HUES48 (cell line): Measurements from ENCODE around the gene METTL26.
A peak's percentile ranks its signal among the peaks of the same experiment; 100 is the strongest.

ENCODE experiments used
- H3K27ac ChIP-seq: one replicate; pipeline ENCODE4 v1.7.0; 2013; ENCODE audit warnings: low read depth, low read length, inconsistent platforms
- H3K27me3 ChIP-seq: 2 replicates; pipeline ENCODE4 v1.6.1; 2013; ENCODE audit warnings: mild to moderate bottlenecking, low read length; ENCODE audit not compliant: control insufficient read depth, insufficient read depth
- H3K36me3 ChIP-seq: 2 replicates; pipeline ENCODE4 v1.6.1; 2013; ENCODE audit warnings: low read length; ENCODE audit not compliant: control insufficient read depth, insufficient read depth
- H3K4me1 ChIP-seq: 2 replicates; pipeline ENCODE4 v1.6.1; 2013; ENCODE audit warnings: mild to moderate bottlenecking, low read length; ENCODE audit not compliant: control insufficient read depth, insufficient read depth
- H3K4me3 ChIP-seq: 2 replicates; pipeline ENCODE4 v1.5.1; 2013; ENCODE audit warnings: mild to moderate bottlenecking, low read depth, low read length
- H3K9ac ChIP-seq: 2 replicates; pipeline ENCODE4 v1.6.1; 2013; ENCODE audit warnings: mild to moderate bottlenecking, low read depth, low read length, moderate library complexity
- H3K9me3 ChIP-seq: 2 replicates; pipeline ENCODE4 v1.6.1; 2013; ENCODE audit warnings: low read length; ENCODE audit not compliant: control insufficient read depth, insufficient read depth

Gene METTL26

DNA sequence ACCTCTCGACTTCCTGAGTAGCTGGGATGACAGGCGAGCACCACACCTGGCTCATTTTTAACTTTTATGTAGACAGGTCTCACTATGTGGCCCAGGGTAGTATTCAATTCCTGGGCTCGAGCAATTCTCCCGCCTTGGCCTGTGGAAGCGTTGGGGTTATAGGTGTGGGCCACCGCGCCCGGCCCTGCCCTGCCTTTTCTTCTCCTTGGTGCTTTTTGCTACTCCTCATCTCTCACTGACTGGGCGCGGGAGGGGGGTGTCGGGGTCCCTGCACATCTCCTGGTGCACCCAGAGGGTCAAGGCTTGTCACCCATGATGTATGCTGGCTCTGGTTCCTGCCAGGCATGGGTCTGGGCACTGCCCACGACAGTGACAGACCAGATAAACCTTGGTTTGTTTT lies 8.5 kb upstream of the METTL26 start:
- H3K9me3 ChIP-seq: no peaks in the 10 kb centered on the region
- H3K27me3 ChIP-seq: no peaks in the 10 kb centered on the region
- H3K36me3 ChIP-seq: no peaks in the 10 kb centered on the region
- H3K9ac ChIP-seq: no peak overlapping the region
- no peak overlapping the region for H3K4me3 ChIP-seq
- peaks cover 8% of the 10 kb centered on the region for H3K4me1 ChIP-seq
- H3K27ac ChIP-seq: no peak overlapping the region

DNA sequence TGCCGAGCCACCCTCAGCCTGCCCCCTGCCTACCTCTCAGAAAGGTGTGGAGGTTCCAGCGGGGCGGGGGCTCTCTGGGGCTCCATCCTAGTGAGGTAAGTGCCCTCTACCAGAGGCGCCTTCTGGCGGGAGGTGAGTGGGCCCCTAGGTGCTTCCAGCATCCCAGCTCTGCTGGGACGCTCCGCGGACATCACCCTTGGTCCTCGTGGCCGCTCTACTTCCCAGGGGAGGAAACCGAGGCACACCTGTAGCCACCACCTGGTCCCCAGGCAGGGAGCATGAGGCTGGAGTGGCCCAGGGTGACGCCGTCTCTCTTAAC lies 6.9 kb upstream of the METTL26 start:
- Histone ChIP-seq H3K36me3 (no peaks in the 10 kb centered on the region), H3K4me3 (peak overlapping the region; percentile 74), H3K9me3 (no peaks in the 10 kb centered on the region), H3K27ac (no peak overlapping the region), H3K27me3 (no peaks in the 10 kb centered on the region), H3K4me1 (peaks cover 11% of the 10 kb centered on the region), H3K9ac (no peak overlapping the region)

DNA sequence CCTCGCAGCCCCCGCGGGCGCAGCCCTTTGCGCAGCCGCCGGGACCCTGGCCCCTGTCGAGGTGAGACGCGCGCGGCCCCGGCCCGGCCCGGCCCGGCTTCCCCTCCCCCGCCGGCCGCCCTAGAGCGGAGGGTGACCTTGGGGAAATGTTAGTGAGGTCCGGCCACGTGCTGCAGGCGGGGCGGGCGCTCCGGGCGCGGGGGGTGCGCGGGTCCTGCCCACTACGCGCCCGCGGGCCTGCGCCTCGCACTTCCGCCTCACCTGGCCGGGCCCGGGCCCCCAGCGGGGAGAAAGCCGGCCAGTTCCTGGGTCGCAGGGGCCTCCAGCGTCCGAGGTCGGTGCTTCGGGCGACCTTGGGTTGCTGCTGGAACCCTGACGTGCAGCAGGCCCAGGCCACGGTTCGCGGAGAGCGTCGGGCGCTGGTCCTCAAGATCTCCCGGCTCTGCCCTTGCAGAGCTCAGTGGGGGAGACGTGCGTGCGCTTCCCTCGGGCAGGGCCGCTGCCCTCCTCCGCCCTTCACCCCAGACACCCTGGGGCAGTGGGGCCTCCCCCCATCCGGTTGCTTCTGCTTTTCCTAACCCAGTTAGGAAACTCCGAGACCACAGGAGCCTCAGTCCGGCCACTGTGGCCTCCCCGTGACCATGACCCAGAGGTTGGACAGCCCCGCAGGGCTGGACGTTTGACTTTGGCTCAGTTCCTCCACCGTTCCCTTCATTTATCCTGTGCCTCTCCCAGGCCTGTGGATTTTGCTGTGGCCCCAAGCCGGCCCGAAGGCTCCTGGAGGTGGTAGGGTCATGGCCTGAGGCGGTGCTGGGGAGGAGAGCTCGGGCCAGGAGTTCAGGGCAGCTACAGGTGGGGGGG lies 6.3 kb upstream of the METTL26 start:
- Histone ChIP-seq H3K27ac (peak overlapping the region; percentile 12), H3K9ac (peak overlapping the region; percentile 55; the same call in 1 of the 2 replicates), H3K9me3 (no peaks in the 10 kb centered on the region), H3K27me3 (no peaks in the 10 kb centered on the region), H3K4me3 (peak overlapping the region; percentile 74), H3K4me1 (peaks cover 17% of the 10 kb centered on the region), H3K36me3 (no peaks in the 10 kb centered on the region)

DNA sequence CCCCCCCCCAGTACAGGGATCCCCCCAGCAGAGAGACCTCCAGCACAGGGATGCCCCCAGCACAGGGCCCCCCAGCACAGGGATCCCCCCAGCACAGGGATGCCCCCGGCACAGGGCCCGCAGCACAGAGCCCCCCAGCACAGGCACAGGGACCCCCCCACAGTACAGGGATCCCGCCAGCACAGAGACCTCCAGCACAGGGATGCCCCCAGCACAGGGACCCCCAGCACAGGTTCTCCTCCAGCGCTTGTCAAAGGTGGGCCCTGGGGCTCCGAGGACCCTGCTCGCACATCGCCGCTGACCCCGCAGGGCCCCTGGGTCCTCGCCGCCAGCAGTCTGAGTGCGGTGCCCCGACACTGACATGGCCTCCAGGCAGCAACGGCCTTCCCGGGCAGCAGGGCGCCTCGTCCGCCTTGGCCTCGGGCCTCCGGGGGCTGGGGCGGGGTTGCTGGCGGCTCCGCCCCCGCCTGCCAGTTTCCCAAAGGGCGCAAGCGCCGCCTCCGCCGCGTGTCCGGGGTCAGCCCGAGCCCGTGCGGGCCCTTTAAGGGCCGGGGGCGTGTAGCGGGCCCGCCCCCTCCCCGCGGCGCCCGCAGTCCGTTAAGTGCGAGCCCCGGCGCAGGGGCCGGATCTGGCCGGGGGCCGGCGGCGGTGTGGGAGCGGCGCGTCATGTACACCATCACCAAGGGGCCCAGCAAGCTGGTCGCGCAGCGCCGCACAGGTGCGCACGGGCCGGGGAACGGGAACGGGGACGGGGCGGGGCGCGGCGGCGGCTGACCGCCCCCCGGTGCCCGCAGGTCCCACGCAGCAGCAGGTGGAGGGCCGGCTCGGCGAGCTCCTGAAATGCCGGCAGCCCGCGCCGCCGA lies 5.5 kb upstream of the METTL26 start, which contains the start of gene MCRIP2:
TSS of gene MCRIP2 (plus strand) at position 503 of the 863 bp plus-strand sequence. CDS start at position 667, 164 bp downstream.
- H3K27ac ChIP-seq: peak within 1 kb of the TSS; percentile 12
- peak within 1 kb of the TSS; percentile 74 for H3K4me3 ChIP-seq
- peak within 1 kb of the TSS; percentile 55; the same call in 1 of the 2 replicates for H3K9ac ChIP-seq
- no peaks in the 10 kb centered on the region for H3K27me3 ChIP-seq
- H3K36me3 ChIP-seq: no peaks in the 10 kb centered on the region
- H3K4me1 ChIP-seq: peaks cover 19% of the 10 kb centered on the region
- no peaks in the 10 kb centered on the region for H3K9me3 ChIP-seq

DNA sequence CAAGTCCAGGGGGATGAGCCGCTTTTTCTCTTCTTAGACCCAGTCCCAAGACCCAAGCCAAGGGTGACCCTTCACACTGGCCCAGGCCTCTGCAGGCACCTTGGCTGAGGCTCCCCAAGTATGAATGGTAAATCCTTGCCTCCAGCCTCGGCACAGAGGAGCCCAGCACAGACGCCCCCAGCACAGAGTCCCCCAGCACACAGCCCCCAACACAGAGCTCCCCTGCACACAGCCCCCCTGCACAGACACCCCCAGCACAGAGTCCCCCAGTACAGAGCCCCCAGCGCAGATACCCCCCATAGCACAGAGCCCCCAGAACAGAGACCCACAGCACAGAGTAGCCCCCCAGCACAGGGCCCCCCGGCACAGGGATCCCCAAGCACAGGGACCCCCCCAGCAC lies 4.5 kb upstream of the METTL26 start:
- Histone ChIP-seq H3K27me3 (no peaks in the 10 kb centered on the region), H3K27ac (no peak overlapping the region), H3K4me1 (peaks cover 19% of the 10 kb centered on the region), H3K9me3 (no peaks in the 10 kb centered on the region), H3K9ac (no peak overlapping the region), H3K36me3 (no peaks in the 10 kb centered on the region), H3K4me3 (no peak overlapping the region)

DNA sequence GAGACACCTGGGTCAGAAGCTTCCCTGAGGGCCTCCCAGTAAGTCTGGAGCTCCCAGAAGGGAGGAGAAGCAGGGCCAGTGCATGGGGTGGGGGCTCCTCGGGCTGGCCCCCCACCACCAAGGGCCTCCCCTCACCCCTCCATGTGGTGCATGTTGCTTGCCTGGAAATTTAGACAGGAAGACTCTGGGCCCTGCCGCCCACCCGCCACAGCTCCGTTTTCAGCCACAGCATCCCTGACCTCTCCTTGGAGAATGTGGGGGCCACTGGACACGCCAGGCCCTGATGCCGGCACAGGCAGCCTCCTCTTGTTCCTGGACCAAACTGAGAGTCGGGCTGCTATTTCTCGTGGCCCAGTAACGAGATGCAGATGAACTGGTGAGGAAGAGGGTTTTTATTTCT lies 2.7 kb upstream of the METTL26 start:
- no peak overlapping the region for H3K4me3 ChIP-seq
- H3K9me3 ChIP-seq: no peaks in the 10 kb centered on the region
- H3K4me1 ChIP-seq: peaks cover 19% of the 10 kb centered on the region
- H3K36me3 ChIP-seq: peaks cover 7% of the 10 kb centered on the region; the same call in 1 of the 2 replicates
- H3K27ac ChIP-seq: no peak overlapping the region
- H3K9ac ChIP-seq: no peak overlapping the region
- H3K27me3 ChIP-seq: no peaks in the 10 kb centered on the region

DNA sequence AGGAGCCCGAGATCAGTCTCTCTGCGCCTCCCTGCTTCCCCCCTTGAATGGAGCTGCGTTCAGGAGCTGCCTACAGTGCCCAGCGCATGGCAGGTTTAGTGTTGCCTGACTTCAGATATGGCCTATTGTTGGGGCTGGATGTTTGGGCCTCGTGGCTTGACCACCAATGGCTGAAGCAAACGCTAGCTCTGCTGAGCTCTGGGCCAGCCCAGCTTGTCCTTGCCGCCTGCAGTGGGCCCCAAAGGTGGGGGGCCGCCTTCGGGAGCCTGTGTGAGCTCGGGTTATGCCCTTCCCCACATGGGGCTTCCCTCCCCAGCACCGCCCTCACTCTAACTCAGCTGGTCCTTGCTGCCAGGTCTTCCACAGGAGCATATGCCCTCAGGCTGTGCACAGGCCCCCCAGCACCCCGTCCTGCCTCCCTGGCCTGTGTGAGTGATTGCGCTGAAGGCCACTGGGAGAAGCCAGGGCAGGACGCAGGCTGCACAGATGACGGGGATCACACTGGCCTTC lies 2.0 kb upstream of the METTL26 start:
- Histone ChIP-seq H3K9ac (no peak overlapping the region), H3K4me3 (no peak overlapping the region), H3K27ac (no peak overlapping the region), H3K27me3 (no peaks in the 10 kb centered on the region), H3K36me3 (peaks cover 15% of the 10 kb centered on the region), H3K9me3 (no peaks in the 10 kb centered on the region), H3K4me1 (peaks cover 19% of the 10 kb centered on the region)

DNA sequence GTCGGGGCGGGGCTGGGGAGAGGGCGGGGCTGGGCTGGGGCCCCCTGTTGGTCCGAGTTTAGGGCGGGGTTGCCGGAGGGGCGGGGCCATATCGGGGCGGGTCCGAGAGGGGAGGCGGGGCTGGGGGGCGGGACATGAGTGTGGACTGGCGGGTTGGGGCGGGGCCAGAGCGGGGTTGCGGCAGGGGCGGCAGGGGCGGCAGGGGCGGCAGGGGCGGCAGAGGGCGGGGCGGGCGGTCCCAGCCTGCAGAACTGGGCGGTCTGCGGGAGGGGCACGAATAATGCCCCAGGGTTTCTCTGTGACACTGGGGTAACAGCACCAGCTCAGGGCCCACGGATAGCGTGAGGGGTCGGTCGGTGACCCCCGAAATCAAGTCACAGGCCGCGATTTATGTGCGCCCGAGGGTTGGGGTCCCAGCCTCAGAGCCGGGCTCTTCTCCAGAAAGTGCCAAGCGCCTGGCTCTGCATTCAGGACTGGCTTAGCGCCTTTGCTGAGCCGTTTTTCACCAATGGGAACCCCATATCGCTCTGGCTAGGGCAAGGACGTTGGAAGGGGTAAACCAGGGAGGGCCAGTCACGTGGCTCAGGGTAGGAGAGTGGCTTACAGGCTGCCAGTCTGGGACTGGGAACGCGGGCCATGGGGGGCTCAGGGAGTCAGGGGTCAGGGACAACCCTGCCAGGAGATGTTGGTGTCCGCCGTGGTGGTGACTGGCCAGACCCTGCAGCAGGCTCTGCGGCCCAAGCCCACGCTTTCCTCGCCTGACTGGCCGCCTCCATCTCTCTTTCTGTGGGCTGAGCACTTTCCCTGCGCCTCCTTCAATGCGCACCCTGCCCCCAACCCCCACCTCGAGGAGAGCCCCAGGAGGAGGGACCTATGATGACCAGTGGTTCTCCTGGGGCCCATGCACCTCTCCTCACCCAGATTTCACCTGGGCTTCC lies 1.2 kb upstream of the METTL26 start:
- Histone ChIP-seq H3K36me3 (peaks cover 17% of the 10 kb centered on the region), H3K9me3 (no peaks in the 10 kb centered on the region), H3K9ac (no peak overlapping the region), H3K4me3 (peak overlapping the region; percentile 85), H3K27ac (peak overlapping the region; percentile 26), H3K4me1 (peaks cover 15% of the 10 kb centered on the region; the same call in 1 of the 2 replicates), H3K27me3 (no peaks in the 10 kb centered on the region)

DNA sequence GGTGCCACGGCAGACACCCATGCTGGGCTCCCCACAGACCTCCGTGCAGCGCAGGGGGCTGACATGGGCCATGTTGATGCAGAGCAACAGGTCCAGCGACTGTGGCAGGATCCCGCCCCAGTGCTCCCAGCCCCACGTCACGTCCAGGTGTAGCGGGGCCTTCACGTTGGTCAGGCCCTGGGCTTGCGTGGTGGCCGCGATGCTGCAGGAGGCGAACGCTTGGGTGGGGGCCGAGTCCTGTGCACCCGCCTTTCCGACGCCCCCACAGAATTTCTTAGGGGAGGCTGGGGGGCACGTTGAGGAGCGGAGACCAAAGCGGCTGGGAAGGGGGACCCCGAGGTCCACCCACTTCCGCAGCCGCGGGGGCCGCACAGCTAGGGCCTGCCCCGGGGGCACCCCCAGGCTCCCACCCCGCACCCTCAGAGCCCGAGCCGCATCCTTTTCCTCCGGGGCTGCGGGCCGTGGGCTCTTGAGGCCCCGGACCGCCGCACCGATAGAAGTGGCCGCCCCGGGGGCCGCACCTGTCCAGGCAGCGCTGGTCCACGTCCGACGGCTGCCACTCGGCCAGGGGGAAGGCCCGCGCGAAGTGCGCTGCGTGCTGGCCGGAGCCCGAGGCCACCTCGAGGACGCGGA lies 416 bp downstream of the METTL26 start:
- Histone ChIP-seq H3K9ac (peak overlapping the region; percentile 51; the same call in 1 of the 2 replicates), H3K4me1 (peaks cover 19% of the 10 kb centered on the region; the same call in 1 of the 2 replicates), H3K36me3 (peaks cover 17% of the 10 kb centered on the region), H3K27ac (peak overlapping the region; percentile 50), H3K27me3 (no peaks in the 10 kb centered on the region), H3K9me3 (no peaks in the 10 kb centered on the region), H3K4me3 (peak overlapping the region; percentile 85)

DNA sequence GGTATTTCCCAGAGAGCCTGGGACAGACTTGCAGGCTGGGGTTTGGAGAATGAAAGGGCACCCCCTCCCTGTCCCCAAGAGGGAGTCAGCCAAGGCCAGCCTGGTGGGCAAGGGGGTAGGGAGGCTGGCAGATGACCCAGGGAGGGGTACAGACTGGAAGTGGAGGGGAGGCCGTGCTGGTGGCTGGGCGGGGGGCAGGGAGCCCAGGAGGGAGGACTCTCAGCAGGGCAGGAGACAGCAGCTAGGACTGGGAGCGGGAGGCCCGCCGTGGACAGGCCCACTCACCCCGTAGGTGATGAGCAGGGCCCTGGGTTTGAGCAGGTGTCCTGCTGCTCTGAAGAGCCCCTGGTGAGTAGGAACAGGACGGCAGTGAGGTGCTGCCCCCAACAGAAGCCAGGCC lies 1.1 kb downstream of the METTL26 start:
- H3K4me1 ChIP-seq: peaks cover 25% of the 10 kb centered on the region; the same call in 1 of the 2 replicates
- H3K9ac ChIP-seq: no peak overlapping the region
- peak overlapping the region; percentile 85; the same call in 1 of the 2 replicates for H3K4me3 ChIP-seq
- H3K27me3 ChIP-seq: no peaks in the 10 kb centered on the region
- H3K9me3 ChIP-seq: no peaks in the 10 kb centered on the region
- H3K27ac ChIP-seq: no peak overlapping the region
- peaks cover 17% of the 10 kb centered on the region for H3K36me3 ChIP-seq
